Pancreas (tissue), 8 donors: Measurements from ENCODE around the gene ZMYM5. TPM values are rescaled to one million over a fixed set of nuclear protein-coding genes. Genes with fewer than 3 reads are reported as not detected.

Source experiments
- polyA plus RNA-seq, 2 donors: library from polyadenylated mRNA; stranded (reverse); fragments of 200-250 nt; gene quantifications; one replicate each; pipeline ENCODE4 v1.2.3, GENCODE V29; 2013
- total RNA-seq, 6 donors: library from RNA; stranded (reverse); fragmentation: NEBNext Ultra II Directional in 4 of 6; extraction: Animal tissue kit (Norgen Biotek cat#: 25700) in 4 of 6; gene quantifications; one replicate each; pipeline versions ENCODE4 v1.2.1 to v1.2.4, GENCODE V29; 2021 to 2023
- donor health status: healthy with polysubstance abuse.
- donor health status: DM: no; HTN: no; CAD: no; lungs with moderate emphysema.
- donor health status: DM: no; HTN: no; CAD: no.
- donor health status: Bipolar disorder and iron deficiency.
- donor health status: DM: yes; HTN: yes; CAD: no.
- donor health status: DM: no; HTN: no; CAD: no.
- donor health status: DM: no; HTN: no; CAD: no.
- donor health status: DM: yes; HTN: yes; CAD: no.

ZMYM5 gene
- total and polyA plus RNA-seq, 8 donors = 3.5 to 8.3 (median 5.1) TPM

Other genes starting within 250 kb of the ZMYM5 start
- 10 to 100 TPM; 12.4 to 22.1 (median 14.8) TPM for gene MPHOSPH8, start 230.0 kb downstream of the ZMYM5 start, total RNA-seq
- gene MPHOSPH8, start 230.0 kb downstream of the ZMYM5 start, polyA plus RNA-seq = 10 to 100 TPM; 24.8 to 26.3 TPM
- 10 to 100 TPM; 14.2 to 21.6 (median 16.9) TPM for gene PSPC1, start 80.7 kb downstream of the ZMYM5 start, total RNA-seq
- gene PSPC1, start 80.7 kb downstream of the ZMYM5 start, polyA plus RNA-seq = 10 to 100 TPM; 17.4 to 22.7 TPM
- gene ZMYM2, start 95.1 kb upstream of the ZMYM5 start, total RNA-seq = 10 to 100 TPM; 25.0 to 42.6 (median 29.2) TPM
- gene ZMYM2, start 95.1 kb upstream of the ZMYM5 start, polyA plus RNA-seq = 10 to 100 TPM; 10.1 to 24.0 TPM